Esophagus muscularis mucosa (tissue), 4 donors: ENCODE measurements around the gene CDK2. TPM values are rescaled to one million over a fixed set of nuclear protein-coding genes. Genes with fewer than 3 reads are reported as not detected.

ENCODE experiments used
- DNase-seq: peaks from one replicate; pipeline ENCODE4 v3.0.0-alpha.2; 2017; ENCODE audit errors: extremely low spot score
- H3K27ac ChIP-seq, 4 donors: fragments of 200-600 bp; sonication (generic); replicated peaks in 1 of 4; 1 replicate in 3 of 4; 2 replicates in 1 of 4; pipeline ENCODE4 v1.5.1; 2016 to 2019; ENCODE audit warnings: mild to moderate bottlenecking in 1 of 4
- H3K27me3 ChIP-seq, 4 donors: fragments of 200-600 bp; sonication (generic); one replicate each; pipeline versions ENCODE4 v1.5.1 to v1.6.0; 2016 to 2019
- H3K36me3 ChIP-seq, 4 donors: fragments of 200-600 bp; sonication (generic); one replicate each; pipeline ENCODE4 v1.5.1; 2016 to 2019
- H3K4me1 ChIP-seq, 4 donors: fragments of 200-600 bp; sonication (generic); one replicate each; pipeline ENCODE4 v1.5.1; 2016 to 2019
- H3K4me3 ChIP-seq, 4 donors: fragments of 200-600 bp; sonication (generic); 1 replicate in 2 of 4; 2 replicates in 2 of 4; pipeline ENCODE4 v1.5.1; 2016 to 2019; ENCODE audit warnings: mild to moderate bottlenecking in 4 of 4, moderate library complexity in 1 of 4
- H3K9me3 ChIP-seq, 4 donors: fragments of 200-600 bp; sonication (generic); 1 replicate in 3 of 4; 2 replicates in 1 of 4; pipeline ENCODE4 v1.5.1; 2016 to 2019
- EP300 ChIP-seq: sonication (generic); formaldehyde crosslinking; IDR thresholded peaks from one replicate; pipeline ENCODE4 v1.6.1; 2017; ENCODE audit warnings: antibody characterized with exemption
- POLR2A ChIP-seq: fragments of 450-650 bp; IDR thresholded peaks from one replicate; pipeline ENCODE4 v1.6.1; 2017; ENCODE audit warnings: antibody characterized with exemption, moderate library complexity, mild to moderate bottlenecking, low read depth
- POLR2AphosphoS5 ChIP-seq, 2 donors: sonication (generic); formaldehyde crosslinking; IDR thresholded peaks; one replicate each; pipeline ENCODE4 v1.6.1; 2017; ENCODE audit warnings: antibody characterized with exemption in 2 of 2
- WGBS: methylation state at CpG from one replicate; pipeline ENCODE4 v1.1.5; 2018; 5-methylcytosine and 5-hydroxymethylcytosine counted together
- intact Hi-C: fragments of 100-400 bp; cut with DNase I; formaldehyde crosslinking; loops from one replicate; pipeline ENCODE4 v1.15.1; 2023
- total RNA-seq, 4 donors: library from RNA; depleted of rRNA; stranded (reverse); fragments of >200 nt; gene quantifications; one replicate each; pipeline versions ENCODE4 v1.1.0 to v1.2.1, GENCODE V29; 2016
- TF ChIP-seq, protein P1 (sequence below), 3 experiments: fragments of 200-600 bp in 2 of 3; fragments of 450-650 bp in 1 of 3; sonication (generic) in 2 of 3; IDR thresholded peaks; one replicate each; pipeline ENCODE4 v1.5.1; 2017 to 2019; ENCODE audit warnings: antibody characterized with exemption in 3 of 3, mild to moderate bottlenecking in 2 of 3, moderate library complexity in 1 of 3

The CDK2 gene
- total RNA-seq, 4 donors from 2014 or later: 35.3 to 84.9 (median 57.1) TPM

DNA sequence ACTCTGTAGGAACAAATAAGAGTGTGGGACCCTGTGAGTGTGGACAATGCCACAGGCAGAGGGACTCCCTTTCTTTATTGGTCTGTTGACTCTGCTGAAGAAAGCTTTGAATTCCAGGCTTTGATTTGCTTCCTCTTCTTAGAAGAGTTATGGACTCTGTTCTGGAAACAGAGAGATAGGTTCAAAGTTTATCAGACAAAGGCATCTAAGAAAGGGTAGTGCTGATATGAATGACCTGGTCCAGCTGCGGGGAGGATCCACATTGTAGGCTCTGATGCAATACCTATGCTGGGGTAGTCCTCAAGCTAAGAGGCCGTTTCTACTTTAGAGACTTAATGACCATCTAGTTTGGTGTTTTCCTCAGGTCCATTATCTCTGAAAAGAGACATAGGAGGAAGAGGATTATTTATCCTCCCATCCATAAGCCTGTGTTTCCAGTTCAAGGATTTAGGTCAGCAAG lies 43.5 kb downstream of the CDK2 start:
- intact Hi-C loops: no loop called here
- 75% methylated on average over 2 of the region's 2 CpGs for WGBS
- no peak overlapping the region for H3K4me3 ChIP-seq
- no peak for DNase-seq
- H3K4me1 ChIP-seq: peaks cover 3 to 19% (median 16%) of the 10 kb centered on the region in 4 donors
- H3K27me3 ChIP-seq: no peaks in the 10 kb centered on the region
- no peak overlapping the region for H3K27ac ChIP-seq
- peaks cover 0 to 12% (median 3%) of the 10 kb centered on the region in 4 donors for H3K36me3 ChIP-seq
- TF ChIP-seq EP300: no peak
- TF ChIP-seq POLR2AphosphoS5 (IDR thresholded peaks at IDR 0.05): no peak
- TF ChIP-seq, protein P1, sequence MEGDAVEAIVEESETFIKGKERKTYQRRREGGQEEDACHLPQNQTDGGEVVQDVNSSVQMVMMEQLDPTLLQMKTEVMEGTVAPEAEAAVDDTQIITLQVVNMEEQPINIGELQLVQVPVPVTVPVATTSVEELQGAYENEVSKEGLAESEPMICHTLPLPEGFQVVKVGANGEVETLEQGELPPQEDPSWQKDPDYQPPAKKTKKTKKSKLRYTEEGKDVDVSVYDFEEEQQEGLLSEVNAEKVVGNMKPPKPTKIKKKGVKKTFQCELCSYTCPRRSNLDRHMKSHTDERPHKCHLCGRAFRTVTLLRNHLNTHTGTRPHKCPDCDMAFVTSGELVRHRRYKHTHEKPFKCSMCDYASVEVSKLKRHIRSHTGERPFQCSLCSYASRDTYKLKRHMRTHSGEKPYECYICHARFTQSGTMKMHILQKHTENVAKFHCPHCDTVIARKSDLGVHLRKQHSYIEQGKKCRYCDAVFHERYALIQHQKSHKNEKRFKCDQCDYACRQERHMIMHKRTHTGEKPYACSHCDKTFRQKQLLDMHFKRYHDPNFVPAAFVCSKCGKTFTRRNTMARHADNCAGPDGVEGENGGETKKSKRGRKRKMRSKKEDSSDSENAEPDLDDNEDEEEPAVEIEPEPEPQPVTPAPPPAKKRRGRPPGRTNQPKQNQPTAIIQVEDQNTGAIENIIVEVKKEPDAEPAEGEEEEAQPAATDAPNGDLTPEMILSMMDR (IDR thresholded peaks at IDR 0.05): no peak
- TF ChIP-seq POLR2A: no peak
- no peaks in the 10 kb centered on the region for H3K9me3 ChIP-seq

DNA sequence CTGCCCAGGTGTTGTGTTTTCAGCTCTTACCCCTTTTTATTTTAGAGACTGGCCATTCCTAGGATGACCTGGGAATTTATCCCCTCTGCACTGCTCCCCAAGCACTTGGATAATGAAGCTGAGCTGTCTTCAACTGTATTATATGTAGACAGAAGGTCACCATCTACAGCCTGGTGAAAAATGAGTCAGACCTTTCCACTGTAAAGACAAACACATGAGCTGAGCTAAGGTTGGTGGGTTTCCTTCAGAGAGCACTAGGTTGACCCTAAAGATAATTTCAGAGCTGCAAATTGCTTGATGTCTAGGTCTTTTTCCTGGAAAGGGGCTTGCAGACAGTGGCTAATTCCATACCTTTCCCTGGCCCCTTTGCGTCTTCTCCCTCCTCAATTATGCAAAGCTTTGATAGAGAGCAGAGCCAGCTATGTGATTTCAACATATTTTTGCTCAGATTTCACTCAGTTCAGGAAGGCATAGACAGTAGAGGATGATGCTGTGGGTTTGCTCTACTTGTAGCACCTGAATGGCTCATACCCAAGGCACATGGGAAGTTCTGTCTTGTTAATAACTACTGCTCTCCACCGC lies 45.0 kb downstream of the CDK2 start:
- no peaks in the 10 kb centered on the region for H3K9me3 ChIP-seq
- 94% methylated on average over 2 of the region's 2 CpGs for WGBS
- no peaks in the 10 kb centered on the region for H3K27me3 ChIP-seq
- DNase-seq: no peak
- H3K27ac ChIP-seq: no peak overlapping the region
- H3K4me3 ChIP-seq: no peak overlapping the region
- H3K4me1 ChIP-seq: peaks cover 3 to 18% (median 14%) of the 10 kb centered on the region in 4 donors
- no peak for TF ChIP-seq EP300
- no peak for TF ChIP-seq POLR2A
- no peak for TF ChIP-seq POLR2AphosphoS5 (IDR thresholded peaks at IDR 0.05)
- intact Hi-C loops: no loop called here
- H3K36me3 ChIP-seq: peaks cover 0 to 18% (median 3%) of the 10 kb centered on the region in 4 donors

DNA sequence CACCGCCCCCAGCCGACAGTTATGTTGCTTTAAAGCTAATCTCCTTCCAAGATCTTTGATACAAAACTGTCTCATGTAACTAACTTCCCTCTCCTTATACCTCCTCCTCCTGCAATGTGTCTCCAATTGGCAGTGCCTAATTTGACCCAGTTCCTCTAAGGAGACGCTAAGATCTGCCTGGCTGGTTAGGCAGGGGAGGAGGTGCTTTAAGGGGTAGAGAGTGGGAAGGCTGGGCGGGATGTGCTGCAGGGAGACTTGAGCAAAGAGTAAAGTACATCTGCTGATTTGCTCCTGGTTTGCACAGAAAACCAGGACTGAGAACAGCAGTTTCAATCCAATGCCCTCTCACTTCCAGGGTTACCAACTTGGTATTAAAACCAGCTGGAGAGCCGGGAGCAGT lies 46.9 kb downstream of the CDK2 start:
- Histone ChIP-seq H3K27me3 (no peaks in the 10 kb centered on the region), H3K27ac (no peak overlapping the region), H3K4me1 (peaks cover 0 to 5% (median 2%) of the 10 kb centered on the region in 4 donors), H3K4me3 (no peak overlapping the region), H3K9me3 (no peaks in the 10 kb centered on the region), H3K36me3 (peaks cover 0 to 32% (median 5%) of the 10 kb centered on the region in 4 donors)
- WGBS: 94% methylated on average over 5 of the region's 5 CpGs
- DNase-seq: no peak
- TF ChIP-seq, protein P1 (IDR thresholded peaks at IDR 0.05): no peak
- no peak for TF ChIP-seq POLR2A
- TF ChIP-seq EP300: no peak
- no peak for TF ChIP-seq POLR2AphosphoS5 (IDR thresholded peaks at IDR 0.05)
- intact Hi-C loops: no loop called here

DNA sequence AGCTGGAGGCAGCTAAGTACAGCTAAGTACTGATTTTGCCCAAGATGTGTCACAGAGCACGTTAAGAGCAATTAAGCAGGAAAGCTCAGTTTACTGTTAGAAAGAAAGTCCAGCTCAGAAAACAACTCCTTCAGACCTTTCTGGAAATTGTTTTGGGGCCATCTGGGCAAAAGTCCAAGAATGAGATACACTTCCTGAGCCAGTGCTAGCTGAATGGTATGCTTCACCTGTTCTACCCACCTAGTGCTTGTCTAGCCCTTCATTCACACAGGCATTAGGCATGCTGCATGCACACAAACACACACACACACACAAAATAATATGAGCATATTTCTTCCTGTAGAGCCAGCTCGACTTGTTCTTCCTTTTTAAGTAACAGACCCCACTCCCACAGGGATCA lies 47.6 kb downstream of the CDK2 start:
- H3K36me3 ChIP-seq: peaks cover 0 to 39% (median 5%) of the 10 kb centered on the region in 4 donors
- H3K27me3 ChIP-seq: no peaks in the 10 kb centered on the region
- WGBS: 46% methylated on average over 2 of the region's 2 CpGs
- no peak overlapping the region for H3K27ac ChIP-seq
- no peak for DNase-seq
- H3K9me3 ChIP-seq: no peaks in the 10 kb centered on the region
- TF ChIP-seq POLR2A (no peak), EP300 (no peak), POLR2AphosphoS5 (IDR thresholded peaks at IDR 0.05) (no peak)
- TF ChIP-seq, protein P1 (IDR thresholded peaks at IDR 0.05): no peak
- H3K4me1 ChIP-seq: no peaks in the 10 kb centered on the region
- intact Hi-C loops: no loop called here
- H3K4me3 ChIP-seq: no peak overlapping the region

DNA sequence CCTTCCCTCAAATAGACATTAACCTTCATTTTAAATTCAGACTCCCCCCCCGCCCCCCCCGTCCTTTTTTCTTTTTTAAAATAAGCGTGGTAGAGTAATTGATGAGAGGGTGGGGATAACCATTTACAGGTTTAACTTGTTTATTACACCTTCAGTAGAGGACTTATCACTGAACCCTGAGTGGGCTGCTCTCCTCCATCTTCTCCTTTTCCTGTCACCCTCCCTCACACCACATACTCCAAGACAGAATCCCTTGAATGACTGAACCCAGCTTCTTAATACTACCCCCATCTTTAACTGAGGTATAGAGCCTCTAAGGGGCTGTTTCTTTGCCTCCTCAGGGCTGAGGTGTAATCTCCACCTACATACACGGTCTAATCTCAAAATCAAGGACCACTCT lies 50.6 kb downstream of the CDK2 start:
- intact Hi-C loops: no loop called here
- TF ChIP-seq EP300 (no peak), POLR2AphosphoS5 (IDR thresholded peaks at IDR 0.05) (no peak), POLR2A (no peak)
- TF ChIP-seq, protein P1 (IDR thresholded peaks at IDR 0.05): no peak
- Histone ChIP-seq H3K9me3 (no peaks in the 10 kb centered on the region), H3K27ac (no peak overlapping the region), H3K4me3 (no peak overlapping the region), H3K36me3 (peaks cover 0 to 35% (median 7%) of the 10 kb centered on the region in 4 donors), H3K27me3 (no peaks in the 10 kb centered on the region), H3K4me1 (peaks cover 11 to 28% (median 26%) of the 10 kb centered on the region in 4 donors)
- DNase-seq: no peak
- WGBS: 91% methylated on average over 4 of the region's 4 CpGs
